GM12873 (cell line): ENCODE data around the gene TLK2.

Experiments used
- TF ChIP-seq, protein P1 (sequence below): IDR thresholded peaks from 2 replicates; pipeline ENCODE4 v1.5.1; 2012; ENCODE audit warnings: low read depth, mild to moderate bottlenecking, moderate library complexity, low read length, control low read depth; ENCODE audit not compliant: insufficient read depth; ENCODE audit errors: missing control alignments

Gene TLK2

DNA sequence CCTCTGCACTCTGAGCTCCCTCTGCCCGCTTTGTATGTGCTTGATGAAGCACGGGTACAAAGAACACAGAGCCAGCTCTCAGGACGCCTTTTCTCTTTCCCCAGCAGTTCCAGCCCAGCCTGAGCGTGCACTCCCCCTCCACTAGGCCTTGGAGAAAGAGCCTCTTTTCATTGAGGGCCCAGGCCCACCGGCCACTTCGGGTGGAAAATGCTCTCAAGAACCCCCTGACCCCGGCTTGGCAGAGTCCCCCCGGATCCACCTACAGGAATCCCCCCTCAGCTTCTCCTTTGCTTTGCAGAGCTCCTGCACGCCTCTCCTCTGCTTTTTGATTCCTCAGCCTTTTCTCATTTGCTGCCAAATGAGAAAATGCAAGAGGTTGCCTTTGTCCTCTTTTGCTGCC, 179.1 kb downstream of the TLK2 start:
- TF ChIP-seq, protein P1, sequence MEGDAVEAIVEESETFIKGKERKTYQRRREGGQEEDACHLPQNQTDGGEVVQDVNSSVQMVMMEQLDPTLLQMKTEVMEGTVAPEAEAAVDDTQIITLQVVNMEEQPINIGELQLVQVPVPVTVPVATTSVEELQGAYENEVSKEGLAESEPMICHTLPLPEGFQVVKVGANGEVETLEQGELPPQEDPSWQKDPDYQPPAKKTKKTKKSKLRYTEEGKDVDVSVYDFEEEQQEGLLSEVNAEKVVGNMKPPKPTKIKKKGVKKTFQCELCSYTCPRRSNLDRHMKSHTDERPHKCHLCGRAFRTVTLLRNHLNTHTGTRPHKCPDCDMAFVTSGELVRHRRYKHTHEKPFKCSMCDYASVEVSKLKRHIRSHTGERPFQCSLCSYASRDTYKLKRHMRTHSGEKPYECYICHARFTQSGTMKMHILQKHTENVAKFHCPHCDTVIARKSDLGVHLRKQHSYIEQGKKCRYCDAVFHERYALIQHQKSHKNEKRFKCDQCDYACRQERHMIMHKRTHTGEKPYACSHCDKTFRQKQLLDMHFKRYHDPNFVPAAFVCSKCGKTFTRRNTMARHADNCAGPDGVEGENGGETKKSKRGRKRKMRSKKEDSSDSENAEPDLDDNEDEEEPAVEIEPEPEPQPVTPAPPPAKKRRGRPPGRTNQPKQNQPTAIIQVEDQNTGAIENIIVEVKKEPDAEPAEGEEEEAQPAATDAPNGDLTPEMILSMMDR = no peak

DNA sequence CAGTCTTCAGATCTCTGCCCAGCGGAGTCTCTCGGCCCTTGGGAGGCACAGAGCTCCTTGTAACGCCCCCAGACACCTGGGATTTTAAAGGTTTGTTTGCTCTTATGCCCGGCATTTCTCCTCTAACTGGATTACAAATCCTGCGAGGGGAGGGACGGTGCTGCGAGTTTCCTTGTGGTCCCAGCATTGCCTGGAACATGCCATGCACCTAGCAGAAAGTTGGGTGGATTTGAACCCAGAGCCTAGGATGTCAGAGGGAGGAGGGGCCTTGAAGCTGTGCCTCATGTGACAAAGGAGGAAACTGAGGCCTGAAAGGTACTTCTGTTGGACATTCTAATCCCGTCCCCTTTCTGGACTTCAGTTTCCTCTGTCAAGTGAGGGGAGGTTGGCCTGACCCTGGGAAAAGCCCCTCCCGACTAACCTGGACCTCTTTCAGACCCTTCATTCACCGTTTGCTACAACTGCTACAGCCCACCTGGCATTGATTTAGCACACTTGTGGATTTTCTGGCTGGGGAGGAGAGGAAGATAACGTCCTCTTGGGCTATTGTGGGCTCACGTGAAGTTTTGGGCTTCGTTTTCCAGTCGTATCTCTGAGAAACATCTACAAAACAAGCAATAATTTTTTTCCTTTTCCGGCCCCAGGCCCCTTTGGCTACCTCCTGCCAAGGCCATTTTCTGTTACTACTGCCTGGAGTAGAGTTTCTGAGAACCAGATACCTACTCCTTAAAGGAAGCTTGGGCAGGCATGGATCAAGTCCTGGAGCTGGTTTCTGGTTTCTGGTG, 179.7 kb downstream of the TLK2 start:
- TF ChIP-seq, protein P1 = no peak

DNA sequence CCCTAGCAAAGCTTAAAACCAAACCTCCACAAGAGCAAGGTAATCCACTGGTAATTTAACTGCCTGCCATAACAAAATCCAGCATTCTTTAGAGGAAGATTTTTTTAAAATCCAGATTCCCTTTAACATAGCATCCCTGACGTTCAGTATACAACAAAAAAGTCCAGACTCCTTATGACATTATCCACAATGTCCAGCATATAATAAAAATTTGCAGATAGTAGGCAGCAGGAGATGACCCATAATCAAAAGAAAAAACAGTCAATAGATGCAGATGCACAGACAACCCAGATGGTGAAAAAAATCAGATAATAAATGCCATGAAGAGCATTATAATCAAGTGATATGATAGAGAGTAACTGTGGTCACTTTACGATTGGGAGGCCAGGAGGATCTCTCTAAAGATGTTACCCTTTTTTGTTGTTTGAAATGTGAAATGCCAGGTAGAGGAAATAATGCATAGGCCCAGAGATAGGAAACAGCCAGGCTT, 182.0 kb downstream of the TLK2 start:
- TF ChIP-seq, protein P1 = no peak

DNA sequence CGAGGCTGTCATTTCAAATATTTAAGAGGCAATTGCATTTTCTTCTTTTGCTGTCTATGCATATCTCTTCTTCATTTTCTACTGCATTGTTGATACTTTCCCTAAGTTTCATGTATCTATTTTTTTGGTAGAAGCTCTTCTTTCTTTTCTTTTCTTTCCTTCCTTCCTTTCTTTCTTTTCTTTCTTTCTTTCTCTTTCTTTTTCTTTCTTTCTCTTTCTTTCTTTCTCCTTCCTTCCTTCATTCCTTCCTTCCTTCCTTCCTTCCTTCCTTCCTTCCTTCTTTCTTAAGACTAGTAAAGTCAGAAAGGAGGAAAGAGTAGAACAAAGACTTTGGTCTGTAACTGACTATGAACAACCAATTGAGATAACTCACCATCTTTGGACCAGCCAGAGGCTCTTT, 182.7 kb downstream of the TLK2 start:
- TF ChIP-seq, protein P1 = no peak

DNA sequence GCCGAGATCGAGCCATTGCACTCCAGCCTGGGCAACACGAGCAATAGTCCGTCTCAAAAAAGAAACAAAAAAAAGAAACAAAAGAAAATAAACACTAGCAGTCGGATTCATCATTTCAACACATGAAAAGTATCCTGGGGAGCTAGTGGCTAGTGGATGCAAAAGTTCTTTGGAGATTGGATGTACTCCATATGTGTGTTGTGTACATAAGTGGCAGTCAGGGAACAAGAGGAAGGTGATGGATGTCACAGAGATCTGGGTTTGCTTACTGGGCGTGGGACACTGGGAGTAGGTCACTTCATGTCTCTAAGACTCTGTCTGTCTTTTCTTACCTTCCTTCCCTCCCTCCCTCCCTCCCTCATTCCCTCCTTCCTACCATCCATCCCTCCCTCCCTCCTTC, 184.2 kb downstream of the TLK2 start:
- TF ChIP-seq, protein P1 = no peak
